GM18951 (cell line): ENCODE results near the gene DZIP3.
"Not testable (repeated sequence)": the region's sequence is repeated elsewhere in the genome, so short reads cannot be mapped to it uniquely, and the experiment has no call there.

Experiments
- POLR2A ChIP-seq: IDR thresholded peaks from 4 replicates; pipeline ENCODE4 v1.6.1; 2011; ENCODE audit warnings: mild to moderate bottlenecking; ENCODE audit not compliant: insufficient read length, insufficient read depth; ENCODE audit errors: extremely low read depth
- in situ Hi-C: fragments of 300-500 bp; cut with MboI; formaldehyde crosslinking; loops from one replicate; pipeline ENCODE4 v1.12.0; 2022; ENCODE audit warnings: low sequenced_read_pairs, mixed read lengths, inconsistent platforms; ENCODE audit not compliant: unreplicated experiment

The DZIP3 gene

DNA sequence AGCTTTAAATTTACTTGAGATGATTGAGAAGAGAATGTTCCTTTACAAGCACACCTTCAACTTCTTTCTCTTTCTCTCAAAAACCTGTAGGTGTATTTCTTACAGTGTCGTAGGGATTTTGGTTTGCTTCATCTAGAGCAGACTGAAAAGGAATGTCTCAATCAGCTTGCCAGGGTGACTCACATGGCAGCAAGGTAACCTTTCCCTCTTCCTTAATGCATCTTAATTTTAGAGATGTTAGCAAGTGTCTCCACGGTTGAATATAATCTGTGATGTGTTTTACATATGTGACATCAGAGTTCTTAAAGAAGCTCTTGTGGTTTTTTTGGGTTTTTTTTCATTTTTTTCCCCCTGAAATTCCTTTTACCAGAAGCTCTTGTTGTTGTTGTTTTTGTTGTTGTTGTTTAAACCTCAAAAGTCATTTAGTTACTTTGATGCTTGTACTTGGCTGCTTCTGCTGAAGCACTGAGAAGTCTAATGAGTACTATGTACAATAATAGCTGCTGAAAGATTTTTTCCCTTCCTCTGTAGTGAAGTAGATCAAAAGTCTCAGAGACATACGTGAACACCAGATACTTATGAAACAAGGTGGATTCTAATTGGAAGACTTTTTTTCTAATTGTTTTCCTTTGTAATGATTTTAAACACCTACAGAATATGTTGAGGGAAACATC is 84.6 kb downstream of the DZIP3 start:
- in situ Hi-C loops: no loop called here
- TF ChIP-seq POLR2A: no peak

DNA sequence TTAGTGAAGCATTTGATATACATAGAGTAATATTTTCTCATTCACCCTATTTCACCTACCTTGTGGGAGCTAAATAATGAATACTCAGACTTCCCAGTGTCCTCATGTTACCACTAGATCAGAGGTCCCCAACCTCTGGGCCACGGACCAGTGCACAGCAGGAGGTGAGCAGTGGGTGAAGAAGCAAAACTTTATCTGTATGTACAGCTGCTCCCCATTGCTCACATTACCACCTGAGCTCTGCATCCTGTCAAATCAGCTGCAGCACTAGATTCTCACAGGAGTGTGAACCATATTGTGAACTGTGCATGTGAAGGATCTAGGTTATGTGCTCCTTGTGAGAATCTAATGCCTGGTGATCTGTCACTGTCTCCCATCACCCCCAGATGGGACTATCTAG is 88.3 kb downstream of the DZIP3 start:
- in situ Hi-C loops: no loop called here
- TF ChIP-seq POLR2A: no peak

DNA sequence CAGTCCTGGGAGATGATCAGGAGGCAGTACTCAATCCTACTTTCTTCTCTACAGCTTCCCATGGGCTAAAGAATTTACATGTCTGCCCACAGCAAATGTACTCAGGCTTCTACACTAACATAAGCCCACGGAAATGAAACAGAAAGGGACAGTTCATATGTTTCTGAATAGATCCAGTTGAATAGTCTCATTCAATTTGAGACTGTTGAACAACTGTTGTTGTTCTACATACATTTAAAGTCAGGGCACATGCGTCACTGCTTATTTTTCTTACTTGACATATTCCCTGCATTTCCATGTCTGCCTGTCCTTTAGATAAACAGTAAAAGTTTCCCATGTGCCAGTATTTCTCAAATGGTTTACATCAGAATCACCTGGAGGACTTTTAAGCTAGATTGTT is 102.8 kb downstream of the DZIP3 start:
- in situ Hi-C loops: not testable (repeated sequence)

DNA sequence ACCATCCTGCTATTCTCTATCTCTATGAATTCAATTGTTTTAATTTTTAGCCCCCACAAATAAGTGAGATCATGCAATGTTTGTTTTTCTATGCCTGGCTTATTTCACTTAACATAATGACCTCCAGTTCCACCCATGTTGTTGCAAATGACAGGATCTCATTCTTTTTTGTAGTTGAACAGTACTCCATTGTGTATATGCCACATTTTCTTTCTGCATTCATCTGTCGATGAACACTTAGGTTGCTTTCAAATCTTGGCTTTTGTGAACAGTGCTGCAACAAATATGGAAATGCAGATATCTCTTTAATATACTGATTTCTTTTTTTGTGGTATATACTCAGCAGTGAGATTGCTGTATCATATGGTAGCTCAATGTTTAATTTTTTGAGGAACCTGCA is 108.9 kb downstream of the DZIP3 start:
- in situ Hi-C loops: no loop called here
- no peak for TF ChIP-seq POLR2A

DNA sequence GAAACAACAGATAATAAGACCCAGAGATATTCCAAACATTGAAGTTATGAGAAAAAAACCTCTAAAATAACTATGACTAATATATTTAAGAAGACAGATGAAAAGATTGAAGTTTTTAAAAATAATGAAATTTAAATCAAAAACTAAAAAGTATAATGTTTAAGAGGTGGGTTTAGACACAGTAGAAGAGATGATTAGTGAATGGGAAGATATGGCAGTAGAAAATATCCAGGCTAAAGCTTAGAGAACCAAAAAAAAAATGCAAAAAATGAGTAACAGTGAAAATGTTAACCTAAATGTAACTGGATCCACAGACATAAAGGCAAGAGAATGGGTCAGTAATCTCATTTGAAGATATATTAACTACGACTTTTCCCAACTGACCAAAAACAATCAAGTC is 115.5 kb downstream of the DZIP3 start:
- in situ Hi-C loops: no loop called here
- no peak for TF ChIP-seq POLR2A

DNA sequence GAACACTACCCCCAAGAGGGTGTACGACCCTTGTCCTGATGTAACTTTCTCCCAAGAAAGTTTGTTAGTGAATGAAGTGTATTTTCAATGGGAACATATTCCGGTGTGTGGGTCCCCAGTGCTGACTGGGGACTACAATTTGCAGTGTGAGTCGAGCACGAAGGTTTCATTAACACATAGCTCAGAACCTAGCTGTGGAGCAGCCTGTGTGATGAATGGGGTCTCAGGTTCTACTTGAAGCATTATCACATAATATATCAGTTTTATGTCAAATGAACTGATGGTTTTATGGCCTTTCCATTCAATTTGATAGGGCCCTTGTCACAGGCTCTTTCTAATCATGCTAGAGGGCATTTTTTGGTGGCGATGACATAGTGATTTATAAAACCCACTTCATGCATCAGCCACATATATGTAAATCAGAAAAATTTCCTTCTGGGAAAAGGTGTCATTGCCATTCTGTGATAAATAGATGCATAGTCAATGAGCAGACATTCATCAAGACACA is 123.5 kb downstream of the DZIP3 start:
- in situ Hi-C loops: no loop called here
- no peak for TF ChIP-seq POLR2A

DNA sequence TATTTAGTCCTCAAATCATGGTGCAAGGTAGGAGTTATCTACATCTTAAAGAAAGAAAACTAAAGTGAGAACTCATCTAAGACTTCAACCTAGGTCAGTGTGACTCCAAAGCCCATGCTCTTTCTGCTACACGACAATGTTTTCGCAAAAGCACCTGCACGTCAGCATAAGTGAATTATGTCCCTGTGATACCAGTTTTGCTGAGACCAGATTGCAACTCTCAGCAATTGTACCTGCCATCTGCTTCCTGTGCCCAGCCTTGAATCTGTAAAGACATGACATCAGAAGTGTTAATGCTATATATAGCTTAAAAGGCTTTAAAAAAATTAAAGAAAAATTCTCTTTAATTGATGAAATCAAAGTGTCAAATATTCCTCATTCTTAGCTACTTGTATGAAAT is 124.3 kb downstream of the DZIP3 start:
- no peak for TF ChIP-seq POLR2A
- in situ Hi-C loops: no loop called here

DNA sequence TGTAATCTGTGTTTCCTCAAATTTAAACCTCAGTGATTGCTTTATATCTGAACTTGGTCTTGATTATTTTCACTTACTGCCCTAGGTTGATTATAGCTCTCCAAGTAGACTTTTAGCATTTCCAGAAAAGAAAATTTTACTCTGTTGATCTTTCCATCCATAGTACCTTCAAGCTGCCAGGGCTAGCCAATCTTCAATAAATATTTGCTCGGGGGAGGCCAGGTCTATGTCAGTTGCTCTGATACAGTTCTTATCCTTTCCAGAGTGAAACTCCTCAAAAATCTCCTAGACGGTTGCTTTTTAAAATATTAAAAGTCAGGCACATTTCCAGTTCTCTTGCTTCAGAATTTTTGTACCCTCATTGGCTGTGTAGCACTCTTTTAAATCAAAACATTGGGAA is 128.9 kb downstream of the DZIP3 start:
- in situ Hi-C loops: no loop called here
- no peak for TF ChIP-seq POLR2A

DNA sequence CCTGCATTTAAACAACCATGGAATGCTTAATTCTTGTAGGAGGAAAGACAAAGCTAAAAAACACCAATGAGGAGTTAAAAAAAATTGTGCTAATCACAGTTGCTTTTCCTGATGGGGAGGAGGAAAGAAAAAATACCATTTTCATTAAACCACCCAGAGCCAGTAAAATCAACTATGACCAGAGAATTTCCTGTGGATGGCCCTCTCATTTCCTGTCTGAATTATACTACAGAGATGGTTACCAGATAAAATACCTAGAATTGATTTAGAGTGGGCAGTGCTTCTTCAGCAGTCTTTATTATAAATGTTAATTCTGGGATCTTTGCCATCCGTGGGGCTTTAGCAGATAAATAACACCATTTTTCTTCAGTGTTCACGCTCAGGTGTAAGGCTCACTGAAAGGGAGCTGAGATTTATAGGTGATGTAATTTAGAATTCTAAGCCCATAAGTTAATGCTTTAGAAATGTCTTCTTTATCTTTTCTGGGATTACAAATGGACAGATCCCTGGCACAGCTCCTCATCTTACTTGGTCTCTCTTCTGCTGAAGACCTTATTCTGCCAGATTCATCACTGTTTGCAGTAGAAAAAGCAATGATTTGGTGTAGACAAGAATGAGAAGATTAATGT is 129.8 kb downstream of the DZIP3 start:
- no peak for TF ChIP-seq POLR2A
- in situ Hi-C loops: no loop called here

DNA sequence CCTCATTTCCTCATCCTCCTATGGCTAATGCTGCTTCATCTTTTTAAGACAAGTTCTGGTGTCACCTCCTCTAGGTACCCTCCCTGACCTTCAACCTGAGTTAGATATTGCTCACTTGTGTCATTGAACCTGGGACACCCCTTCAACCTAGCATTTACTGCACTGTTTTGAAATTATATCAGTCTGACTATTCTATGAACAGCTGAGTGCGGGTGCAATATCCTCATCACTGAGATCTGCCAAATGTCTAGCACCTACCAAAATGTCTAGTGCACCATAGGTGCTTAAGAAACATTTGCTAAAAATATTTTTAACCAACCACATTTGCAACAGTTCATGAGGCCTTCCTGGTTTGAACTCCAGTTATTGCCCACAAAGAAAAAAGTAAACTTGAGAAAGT is 133.2 kb downstream of the DZIP3 start:
- in situ Hi-C loops: no loop called here

DNA sequence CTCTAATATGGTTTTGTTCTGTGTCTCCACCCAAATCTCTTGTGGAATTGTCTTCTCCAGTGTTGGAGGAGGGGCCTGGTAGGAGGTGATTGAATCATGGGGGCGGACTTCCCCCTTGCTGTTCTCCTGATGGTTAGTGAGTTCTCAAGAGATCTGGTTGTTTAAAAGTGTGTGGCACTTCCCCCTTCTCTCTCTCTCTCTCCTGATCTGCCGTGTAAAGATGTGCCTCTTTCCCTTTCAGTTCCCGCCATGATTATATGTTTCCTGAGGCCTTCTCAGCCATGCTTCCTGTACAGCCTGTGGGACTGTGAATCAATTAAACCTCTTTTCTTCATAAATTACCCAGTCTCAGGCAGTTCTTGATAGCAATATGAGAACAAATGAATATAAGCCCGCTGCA is 134.6 kb downstream of the DZIP3 start:
- no peak for TF ChIP-seq POLR2A
- in situ Hi-C loops: no loop called here

More for the DNA sequence above, 133.2 kb downstream of the DZIP3 start:
- TF ChIP-seq POLR2A: no peak

DNA sequence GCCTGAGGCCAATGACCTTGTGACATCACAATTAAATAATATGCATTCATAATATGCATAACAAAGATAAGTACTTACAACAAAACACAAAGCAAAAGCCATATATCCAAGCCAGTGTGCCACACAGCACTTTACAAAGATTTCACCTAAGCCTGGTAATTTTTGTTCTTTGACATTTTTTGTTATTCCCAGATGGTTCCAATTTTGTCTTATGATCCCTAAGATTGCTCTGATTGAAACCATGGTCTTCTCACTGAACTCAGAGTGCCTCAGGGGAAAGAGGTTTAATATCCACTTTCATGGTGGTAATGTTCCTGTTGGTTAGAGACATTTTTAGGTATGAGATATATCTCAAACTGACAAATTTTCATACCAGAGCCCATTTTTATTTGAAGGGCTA is 138.6 kb downstream of the DZIP3 start:
- no peak for TF ChIP-seq POLR2A
- in situ Hi-C loops: no loop called here

DNA sequence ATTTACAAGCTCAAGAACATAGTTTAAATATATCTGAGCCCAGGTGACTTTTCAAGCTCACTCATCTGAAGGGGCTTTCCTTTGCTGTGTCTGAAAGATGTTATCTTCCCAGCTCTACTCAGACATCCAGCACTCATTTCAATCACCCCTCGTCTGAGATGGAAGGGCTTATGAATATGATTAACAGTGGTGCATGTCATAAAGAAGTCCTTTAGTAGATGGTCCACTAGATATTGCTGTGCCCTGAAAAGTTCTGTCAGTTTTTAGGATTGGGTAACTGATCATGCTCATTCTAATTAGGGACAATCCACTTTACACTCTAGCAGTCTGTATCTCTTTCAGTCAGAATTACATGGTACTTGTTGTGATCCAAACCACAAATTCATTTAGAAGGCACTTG is 139.4 kb downstream of the DZIP3 start:
- TF ChIP-seq POLR2A: no peak
- in situ Hi-C loops: no loop called here

DNA sequence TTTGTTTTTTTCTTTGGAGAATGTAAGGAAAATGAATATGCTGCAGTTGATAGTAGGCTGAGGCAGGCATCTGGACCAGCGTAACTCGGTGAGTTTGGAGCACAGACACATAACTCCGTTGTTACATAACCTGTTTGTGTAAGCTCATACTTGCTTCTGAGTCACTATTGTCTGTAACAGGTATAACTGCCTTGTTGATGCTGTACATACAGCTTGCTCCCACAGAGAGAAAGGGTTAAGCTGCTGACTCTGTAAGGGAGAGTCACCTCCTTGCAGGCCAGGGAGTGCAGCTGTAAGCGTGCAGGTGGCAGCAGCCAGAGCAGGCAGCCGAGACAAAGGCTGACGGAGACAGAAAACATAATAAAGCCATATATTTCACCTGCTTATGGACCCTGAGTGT is 147.3 kb downstream of the DZIP3 start:
- in situ Hi-C loops: no loop called here
- TF ChIP-seq POLR2A: no peak
